ENCODE results near the gene ATP5MK.
"Not testable (repeated sequence)": the region's sequence is repeated elsewhere in the genome, so short reads cannot be mapped to it uniquely, and the experiment has no call there.

The ATP5MK gene

GRCh38 chr10:103433858-103434257 is 37.6 kb upstream of the ATP5MK start:
- no peaks in the 10 kb centered on the region for H3K27me3 ChIP-seq (ENCODE audit: control insufficient read depth in 5 of 5, insufficient read depth in 4 of 5, low read length in 5 of 5)

GRCh38 chr10:103431902-103432301 is 35.6 kb upstream of the ATP5MK start:
- no peak overlapping the region for H3K4me3 ChIP-seq (ENCODE audit: low read depth in 1 of 5, low read length in 5 of 5)
- H3K36me3 ChIP-seq (ENCODE audit: control insufficient read depth in 5 of 5, insufficient read depth in 5 of 5, low read length in 5 of 5): peaks cover 24 to 73% (median 56%) of the 10 kb centered on the region in 5 donors

More at GRCh38 chr10:103433858-103434257, 37.6 kb upstream of the ATP5MK start:
- Histone ChIP-seq H3K36me3 (ENCODE audit: control insufficient read depth in 5 of 5, insufficient read depth in 5 of 5, low read length in 5 of 5) (peaks cover 18 to 73% (median 55%) of the 10 kb centered on the region in 5 donors), H3K9ac (ENCODE audit: low read length in 5 of 5) (no peak overlapping the region), H3K4me1 (ENCODE audit: control insufficient read depth in 5 of 5, insufficient read depth in 5 of 5, low read length in 5 of 5) (peaks cover 0 to 12% (median 5%) of the 10 kb centered on the region in 5 donors), H3K27ac (ENCODE audit: low read depth, low read length) (no peak overlapping the region), H3K4me3 (ENCODE audit: low read depth in 1 of 5, low read length in 5 of 5) (no peak overlapping the region), H3K9me3 (ENCODE audit: control insufficient read depth in 5 of 5, low read length in 5 of 5) (no peaks in the 10 kb centered on the region)

GRCh38 chr10:103429647-103430046 is 33.4 kb upstream of the ATP5MK start:
- Histone ChIP-seq H3K36me3 (ENCODE audit: control insufficient read depth in 5 of 5, insufficient read depth in 5 of 5, low read length in 5 of 5) (peaks cover 27 to 71% (median 58%) of the 10 kb centered on the region in 5 donors), H3K4me1 (ENCODE audit: control insufficient read depth in 5 of 5, insufficient read depth in 5 of 5, low read length in 5 of 5) (peaks cover 0 to 11% (median 5%) of the 10 kb centered on the region in 5 donors), H3K9ac (ENCODE audit: low read length in 5 of 5) (no peak overlapping the region), H3K27ac (ENCODE audit: low read depth, low read length) (no peak overlapping the region), H3K9me3 (ENCODE audit: control insufficient read depth in 5 of 5, low read length in 5 of 5) (no peaks in the 10 kb centered on the region), H3K4me3 (ENCODE audit: low read depth in 1 of 5, low read length in 5 of 5) (no peak overlapping the region), H3K27me3 (ENCODE audit: control insufficient read depth in 5 of 5, insufficient read depth in 4 of 5, low read length in 5 of 5) (no peaks in the 10 kb centered on the region)

More at GRCh38 chr10:103431902-103432301, 35.6 kb upstream of the ATP5MK start:
- Histone ChIP-seq H3K27me3 (ENCODE audit: control insufficient read depth in 5 of 5, insufficient read depth in 4 of 5, low read length in 5 of 5) (no peaks in the 10 kb centered on the region), H3K9me3 (ENCODE audit: control insufficient read depth in 5 of 5, low read length in 5 of 5) (no peaks in the 10 kb centered on the region), H3K4me1 (ENCODE audit: control insufficient read depth in 5 of 5, insufficient read depth in 5 of 5, low read length in 5 of 5) (peaks cover 0 to 12% (median 5%) of the 10 kb centered on the region in 5 donors), H3K9ac (ENCODE audit: low read length in 5 of 5) (no peak overlapping the region), H3K27ac (ENCODE audit: low read depth, low read length) (no peak overlapping the region)

GRCh38 chr10:103428989-103429643 is 32.8 kb upstream of the ATP5MK start:
- Histone ChIP-seq H3K4me3 (ENCODE audit: low read depth in 1 of 5, low read length in 5 of 5) (no peak overlapping the region), H3K36me3 (ENCODE audit: control insufficient read depth in 5 of 5, insufficient read depth in 5 of 5, low read length in 5 of 5) (peaks cover 32 to 71% (median 58%) of the 10 kb centered on the region in 5 donors), H3K4me1 (ENCODE audit: control insufficient read depth in 5 of 5, insufficient read depth in 5 of 5, low read length in 5 of 5) (peaks cover 0 to 5% (median 2%) of the 10 kb centered on the region in 5 donors), H3K9me3 (ENCODE audit: control insufficient read depth in 5 of 5, low read length in 5 of 5) (no peaks in the 10 kb centered on the region), H3K27me3 (ENCODE audit: control insufficient read depth in 5 of 5, insufficient read depth in 4 of 5, low read length in 5 of 5) (no peaks in the 10 kb centered on the region), H3K9ac (ENCODE audit: low read length in 5 of 5) (no peak overlapping the region), H3K27ac (ENCODE audit: low read depth, low read length) (no peak overlapping the region)

- no peaks in the 10 kb centered on the region for H3K4me1 ChIP-seq (ENCODE audit: control insufficient read depth in 5 of 5, insufficient read depth in 5 of 5, low read length in 5 of 5)
- peaks cover 34 to 74% (median 65%) of the 10 kb centered on the region in 5 donors for H3K36me3 ChIP-seq (ENCODE audit: control insufficient read depth in 5 of 5, insufficient read depth in 5 of 5, low read length in 5 of 5)
- no peaks in the 10 kb centered on the region for H3K27me3 ChIP-seq (ENCODE audit: control insufficient read depth in 5 of 5, insufficient read depth in 4 of 5, low read length in 5 of 5)
- no peak overlapping the region for H3K27ac ChIP-seq (ENCODE audit: low read depth, low read length)
- no peak overlapping the region for H3K9ac ChIP-seq (ENCODE audit: low read length in 5 of 5)
- no peaks in the 10 kb centered on the region for H3K9me3 ChIP-seq (ENCODE audit: control insufficient read depth in 5 of 5, low read length in 5 of 5)
- no peak overlapping the region for H3K4me3 ChIP-seq (ENCODE audit: low read depth in 1 of 5, low read length in 5 of 5)
Observed at GRCh38 chr10:103427866-103428265, 31.6 kb upstream of the ATP5MK start.

- no peak overlapping the region for H3K4me3 ChIP-seq (ENCODE audit: low read depth in 1 of 5, low read length in 5 of 5)
- H3K27me3 ChIP-seq (ENCODE audit: control insufficient read depth in 5 of 5, insufficient read depth in 4 of 5, low read length in 5 of 5): no peaks in the 10 kb centered on the region
- no peaks in the 10 kb centered on the region for H3K4me1 ChIP-seq (ENCODE audit: control insufficient read depth in 5 of 5, insufficient read depth in 5 of 5, low read length in 5 of 5)
- H3K36me3 ChIP-seq (ENCODE audit: control insufficient read depth in 5 of 5, insufficient read depth in 5 of 5, low read length in 5 of 5): peaks cover 24 to 86% (median 78%) of the 10 kb centered on the region in 5 donors
- H3K9ac ChIP-seq (ENCODE audit: low read length in 5 of 5): no peak overlapping the region
- no peaks in the 10 kb centered on the region for H3K9me3 ChIP-seq (ENCODE audit: control insufficient read depth in 5 of 5, low read length in 5 of 5)
- H3K27ac ChIP-seq (ENCODE audit: low read depth, low read length): no peak overlapping the region
Observed at GRCh38 chr10:103423748-103424147, 27.5 kb upstream of the ATP5MK start.

GRCh38 chr10:103419101-103419500 is 22.8 kb upstream of the ATP5MK start:
- no peak overlapping the region for H3K9ac ChIP-seq (ENCODE audit: low read length in 5 of 5)
- no peak overlapping the region for H3K4me3 ChIP-seq (ENCODE audit: low read depth in 1 of 5, low read length in 5 of 5)
- H3K9me3 ChIP-seq (ENCODE audit: control insufficient read depth in 5 of 5, low read length in 5 of 5): no peaks in the 10 kb centered on the region
- no peak overlapping the region for H3K27ac ChIP-seq (ENCODE audit: low read depth, low read length)
- peaks cover 22 to 93% (median 86%) of the 10 kb centered on the region in 5 donors for H3K36me3 ChIP-seq (ENCODE audit: control insufficient read depth in 5 of 5, insufficient read depth in 5 of 5, low read length in 5 of 5)
- H3K4me1 ChIP-seq (ENCODE audit: control insufficient read depth in 5 of 5, insufficient read depth in 5 of 5, low read length in 5 of 5): no peaks in the 10 kb centered on the region
- H3K27me3 ChIP-seq (ENCODE audit: control insufficient read depth in 5 of 5, insufficient read depth in 4 of 5, low read length in 5 of 5): no peaks in the 10 kb centered on the region

GRCh38 chr10:103417601-103418000 is 21.3 kb upstream of the ATP5MK start:
- Histone ChIP-seq H3K9me3 (ENCODE audit: control insufficient read depth in 5 of 5, low read length in 5 of 5) (no peaks in the 10 kb centered on the region), H3K27me3 (ENCODE audit: control insufficient read depth in 5 of 5, insufficient read depth in 4 of 5, low read length in 5 of 5) (no peaks in the 10 kb centered on the region), H3K4me1 (ENCODE audit: control insufficient read depth in 5 of 5, insufficient read depth in 5 of 5, low read length in 5 of 5) (no peaks in the 10 kb centered on the region), H3K36me3 (ENCODE audit: control insufficient read depth in 5 of 5, insufficient read depth in 5 of 5, low read length in 5 of 5) (peaks cover 27 to 93% (median 86%) of the 10 kb centered on the region in 5 donors), H3K9ac (ENCODE audit: low read length in 5 of 5) (no peak overlapping the region), H3K27ac (ENCODE audit: low read depth, low read length) (no peak overlapping the region), H3K4me3 (ENCODE audit: low read depth in 1 of 5, low read length in 5 of 5) (no peak overlapping the region)

GRCh38 chr10:103417148-103417469 is 20.8 kb upstream of the ATP5MK start:
- not testable (repeated sequence) for H3K9me3 ChIP-seq (ENCODE audit: control insufficient read depth in 5 of 5, low read length in 5 of 5); H3K4me1 ChIP-seq (ENCODE audit: control insufficient read depth in 5 of 5, insufficient read depth in 5 of 5, low read length in 5 of 5); H3K27ac ChIP-seq (ENCODE audit: low read depth, low read length); H3K4me3 ChIP-seq (ENCODE audit: low read depth in 1 of 5, low read length in 5 of 5); H3K27me3 ChIP-seq (ENCODE audit: control insufficient read depth in 5 of 5, insufficient read depth in 4 of 5, low read length in 5 of 5); H3K9ac ChIP-seq (ENCODE audit: low read length in 5 of 5)
- H3K36me3 ChIP-seq (ENCODE audit: control insufficient read depth in 5 of 5, insufficient read depth in 5 of 5, low read length in 5 of 5): peaks cover 23 to 93% (median 85%) of the 10 kb centered on the region in 5 donors

- H3K27me3 ChIP-seq (ENCODE audit: control insufficient read depth in 5 of 5, insufficient read depth in 4 of 5, low read length in 5 of 5): no peaks in the 10 kb centered on the region
- peaks cover 23 to 96% (median 89%) of the 10 kb centered on the region in 5 donors for H3K36me3 ChIP-seq (ENCODE audit: control insufficient read depth in 5 of 5, insufficient read depth in 5 of 5, low read length in 5 of 5)
Observed at GRCh38 chr10:103416436-103417147, 20.3 kb upstream of the ATP5MK start.

More at GRCh38 chr10:103416436-103417147, 20.3 kb upstream of the ATP5MK start:
- Histone ChIP-seq H3K27ac (ENCODE audit: low read depth, low read length) (no peak overlapping the region), H3K4me3 (ENCODE audit: low read depth in 1 of 5, low read length in 5 of 5) (no peak overlapping the region), H3K9me3 (ENCODE audit: control insufficient read depth in 5 of 5, low read length in 5 of 5) (no peaks in the 10 kb centered on the region), H3K4me1 (ENCODE audit: control insufficient read depth in 5 of 5, insufficient read depth in 5 of 5, low read length in 5 of 5) (no peaks in the 10 kb centered on the region), H3K9ac (ENCODE audit: low read length in 5 of 5) (no peak overlapping the region)

All from subcutaneous abdominal adipose tissue (tissue), 5 donors.